PC-9 (cell line): Measurements from ENCODE around the gene SARNP.

Experiments used
- EZH2 ChIP-seq: fragments of 200-600 bp; sonication (generic); IDR thresholded peaks from 2 replicates; pipeline ENCODE4 v1.8.0; 2017; ENCODE audit warnings: antibody characterized with exemption, low read depth
- TF ChIP-seq, protein P1 (sequence below): fragments of 200-600 bp; sonication (generic); conservative IDR thresholded peaks from 2 replicates; pipeline ENCODE4 v1.6.1; 2017; ENCODE audit warnings: mixed run types, antibody characterized with exemption, mild to moderate bottlenecking, moderate library complexity

DNA sequence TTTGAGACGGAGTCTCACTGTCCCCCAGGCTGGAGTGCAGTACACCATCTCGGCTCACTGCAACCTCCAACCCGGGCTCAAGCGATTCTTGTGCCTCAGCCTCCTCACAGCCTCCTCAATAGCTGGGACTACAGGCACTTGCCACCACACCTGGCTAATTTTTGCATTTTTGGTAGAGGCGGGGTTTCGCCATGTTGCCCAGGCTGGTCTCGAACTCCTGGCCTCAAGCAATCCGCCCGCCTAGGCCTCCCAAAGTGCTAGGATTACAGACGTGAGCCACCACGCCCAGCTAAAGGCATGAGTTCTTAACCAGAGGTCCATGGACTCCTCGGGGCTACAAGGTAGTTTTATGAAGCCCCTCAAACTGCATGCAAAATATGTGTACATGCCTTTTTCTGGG is 2.1 kb downstream of the SARNP start:
- TF ChIP-seq, protein P1, sequence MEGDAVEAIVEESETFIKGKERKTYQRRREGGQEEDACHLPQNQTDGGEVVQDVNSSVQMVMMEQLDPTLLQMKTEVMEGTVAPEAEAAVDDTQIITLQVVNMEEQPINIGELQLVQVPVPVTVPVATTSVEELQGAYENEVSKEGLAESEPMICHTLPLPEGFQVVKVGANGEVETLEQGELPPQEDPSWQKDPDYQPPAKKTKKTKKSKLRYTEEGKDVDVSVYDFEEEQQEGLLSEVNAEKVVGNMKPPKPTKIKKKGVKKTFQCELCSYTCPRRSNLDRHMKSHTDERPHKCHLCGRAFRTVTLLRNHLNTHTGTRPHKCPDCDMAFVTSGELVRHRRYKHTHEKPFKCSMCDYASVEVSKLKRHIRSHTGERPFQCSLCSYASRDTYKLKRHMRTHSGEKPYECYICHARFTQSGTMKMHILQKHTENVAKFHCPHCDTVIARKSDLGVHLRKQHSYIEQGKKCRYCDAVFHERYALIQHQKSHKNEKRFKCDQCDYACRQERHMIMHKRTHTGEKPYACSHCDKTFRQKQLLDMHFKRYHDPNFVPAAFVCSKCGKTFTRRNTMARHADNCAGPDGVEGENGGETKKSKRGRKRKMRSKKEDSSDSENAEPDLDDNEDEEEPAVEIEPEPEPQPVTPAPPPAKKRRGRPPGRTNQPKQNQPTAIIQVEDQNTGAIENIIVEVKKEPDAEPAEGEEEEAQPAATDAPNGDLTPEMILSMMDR = no peak
- no peak for TF ChIP-seq EZH2
